ENCODE results near the gene HOXB6.

The HOXB6 gene

DNA sequence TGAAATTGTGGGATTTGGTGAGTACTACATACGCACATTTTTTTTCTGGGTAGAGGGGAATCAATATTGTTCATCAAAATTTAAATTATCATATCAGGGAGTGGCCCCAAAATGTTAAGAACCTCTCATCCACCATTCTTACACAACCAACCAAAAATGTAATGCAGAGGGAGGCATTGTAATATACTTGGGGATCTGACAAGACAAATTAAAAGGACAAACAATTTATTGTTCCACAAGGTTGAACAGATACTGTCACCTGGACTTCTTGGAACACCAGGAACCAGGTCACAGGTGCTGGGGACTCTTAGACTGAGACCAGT is 36.0 kb upstream of the HOXB6 start:
- Mint-ChIP-seq H3K27ac (no peak overlapping the region), H3K9me3 (no peaks in the 10 kb centered on the region), H3K4me3 (no peak overlapping the region), H3K27me3 (peaks cover 78 to 79% of the 10 kb centered on the region in 2 donors), H3K36me3 (peaks cover 2 to 7% of the 10 kb centered on the region in 2 donors), H3K4me1 (peaks cover 14 to 28% of the 10 kb centered on the region in 2 donors)
- ATAC-seq (replicated peaks) (no peak), DNase-seq (no peak)

GRCh38 chr17:48639982-48640857 is 35.4 kb upstream of the HOXB6 start:
- no peak for DNase-seq
- Mint-ChIP-seq H3K27ac (no peak overlapping the region), H3K9me3 (no peaks in the 10 kb centered on the region), H3K36me3 (peaks cover 2 to 7% of the 10 kb centered on the region in 2 donors), H3K4me1 (peaks cover 14 to 28% of the 10 kb centered on the region in 2 donors), H3K27me3 (peaks cover 79% of the 10 kb centered on the region in 2 donors), H3K4me3 (no peak overlapping the region)
- ATAC-seq (replicated peaks), result no peak

DNA sequence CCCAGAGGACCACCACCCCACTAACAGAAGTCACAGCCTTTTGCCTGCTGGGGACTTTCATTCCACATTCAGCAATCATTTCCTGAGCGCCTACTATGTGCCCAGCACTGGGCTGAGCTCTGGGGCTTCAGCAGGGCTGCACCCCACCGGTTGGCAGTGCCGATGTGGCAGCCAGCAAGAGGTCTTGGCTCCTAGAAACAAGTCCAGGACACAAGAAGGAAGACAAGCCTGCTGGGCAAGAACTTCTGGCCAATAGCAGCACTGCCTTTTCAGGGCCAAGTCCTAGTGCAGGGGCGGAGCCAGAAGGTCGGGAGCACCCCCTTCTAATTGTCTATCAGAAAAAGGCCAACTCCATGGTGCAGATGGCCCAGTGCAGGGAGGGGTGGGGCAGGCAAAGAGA is 34.4 kb upstream of the HOXB6 start:
- ATAC-seq (replicated peaks), result no peak
- Mint-ChIP-seq H3K27ac (no peak overlapping the region), H3K4me3 (no peak overlapping the region), H3K9me3 (no peaks in the 10 kb centered on the region), H3K36me3 (peaks cover 2 to 7% of the 10 kb centered on the region in 2 donors), H3K27me3 (peaks cover 79 to 81% of the 10 kb centered on the region in 2 donors), H3K4me1 (peaks cover 14 to 28% of the 10 kb centered on the region in 2 donors)
- no peak for DNase-seq

GRCh38 chr17:48637323-48638260 is 32.8 kb upstream of the HOXB6 start:
- H3K36me3 Mint-ChIP-seq, result peaks cover 2 to 7% of the 10 kb centered on the region in 2 donors
- H3K27me3 Mint-ChIP-seq, result peaks cover 79 to 82% of the 10 kb centered on the region in 2 donors
- no peaks in the 10 kb centered on the region for H3K9me3 Mint-ChIP-seq
- H3K4me3 Mint-ChIP-seq, result no peak overlapping the region
- ATAC-seq (replicated peaks) (no peak), DNase-seq (no peak)
- H3K4me1 Mint-ChIP-seq, result peaks cover 14 to 25% of the 10 kb centered on the region in 2 donors
- H3K27ac Mint-ChIP-seq, result no peak overlapping the region

DNA sequence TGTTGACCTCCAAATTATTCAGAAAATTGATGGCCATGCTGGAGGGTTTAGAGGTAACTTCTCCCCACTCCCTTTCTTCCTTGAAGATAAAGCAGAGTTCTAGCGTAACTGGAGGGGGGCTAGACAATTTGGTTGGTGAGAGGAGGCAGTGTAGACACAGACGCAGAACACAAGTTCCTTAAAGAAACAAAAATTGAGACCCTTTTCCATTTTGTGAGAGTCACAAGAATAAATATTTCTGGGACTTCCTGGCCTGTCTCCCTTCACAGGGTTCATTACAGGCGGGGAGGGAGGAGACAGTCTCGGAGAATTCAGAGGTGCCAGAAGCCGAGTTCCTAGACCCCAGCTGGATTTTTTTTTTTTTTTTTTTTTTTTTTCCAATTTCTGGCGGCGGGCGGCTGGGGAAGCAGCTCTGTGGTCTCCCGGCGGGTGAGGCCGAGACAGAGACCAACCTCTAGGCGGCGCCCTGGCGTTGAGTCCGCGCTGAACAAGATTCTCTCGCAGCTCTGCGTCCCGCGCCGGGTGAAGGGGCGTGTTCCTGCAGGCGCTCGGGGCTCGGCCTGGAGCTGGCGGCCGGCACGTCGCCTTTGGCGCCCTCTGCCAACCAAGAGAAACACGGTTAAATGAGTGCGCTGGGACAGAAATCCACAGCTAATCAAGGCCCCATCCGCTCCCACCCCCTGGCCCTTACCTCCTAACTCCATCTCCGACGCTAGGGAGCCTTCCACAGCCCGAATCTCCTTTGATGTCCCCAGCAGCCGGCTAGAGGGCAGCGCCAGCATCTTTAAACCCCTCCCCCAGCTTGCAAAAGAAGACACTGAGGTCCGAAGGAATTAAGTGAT is 31.6 kb upstream of the HOXB6 start:
- peak overlapping the region in 1 of 2 donors; percentile 25 for H3K4me3 Mint-ChIP-seq
- peak; percentile 59 for DNase-seq

GRCh38 chr17:48634493-48635208 is 29.9 kb upstream of the HOXB6 start:
- H3K4me3 Mint-ChIP-seq, result peak overlapping the region in 1 of 2 donors; percentile 75
- H3K4me1 Mint-ChIP-seq, result peaks cover 3 to 10% of the 10 kb centered on the region in 2 donors
- H3K27me3 Mint-ChIP-seq, result peaks cover 81 to 87% of the 10 kb centered on the region in 2 donors
- H3K9me3 Mint-ChIP-seq, result no peaks in the 10 kb centered on the region
- DNase-seq, result no peak
- H3K36me3 Mint-ChIP-seq, result peaks cover 0 to 2% of the 10 kb centered on the region in 2 donors
- peak overlapping the region; percentile 42 for H3K27ac Mint-ChIP-seq
- ATAC-seq (replicated peaks), result no peak

More for the DNA sequence above, 31.6 kb upstream of the HOXB6 start:
- H3K27me3 Mint-ChIP-seq, result peaks cover 77 to 82% of the 10 kb centered on the region in 2 donors
- peak overlapping the region; percentile 71 for H3K27ac Mint-ChIP-seq
- ATAC-seq (replicated peaks), result peak; percentile 65 to 82
- no peaks in the 10 kb centered on the region for H3K9me3 Mint-ChIP-seq
- peaks cover 2% of the 10 kb centered on the region in 2 donors for H3K36me3 Mint-ChIP-seq
- peaks cover 6 to 13% of the 10 kb centered on the region in 2 donors for H3K4me1 Mint-ChIP-seq

- H3K36me3 Mint-ChIP-seq, result peaks cover 0 to 2% of the 10 kb centered on the region in 2 donors
- H3K4me3 Mint-ChIP-seq, result no peak overlapping the region
- no peaks in the 10 kb centered on the region for H3K9me3 Mint-ChIP-seq
- DNase-seq (no peak), ATAC-seq (replicated peaks) (no peak)
- H3K27me3 Mint-ChIP-seq, result peaks cover 86 to 97% of the 10 kb centered on the region in 2 donors
- no peak overlapping the region for H3K27ac Mint-ChIP-seq
- H3K4me1 Mint-ChIP-seq, result peaks cover 3 to 10% of the 10 kb centered on the region in 2 donors
These were observed 28.5 kb upstream of the HOXB6 start for GRCh38 chr17:48633266-48633677.

- H3K27ac Mint-ChIP-seq, result no peak overlapping the region
- ATAC-seq (replicated peaks), result no peak
These were observed 27.9 kb upstream of the HOXB6 start for GRCh38 chr17:48632579-48633265.

GRCh38 chr17:48631693-48632578 is 27.1 kb upstream of the HOXB6 start:
- Mint-ChIP-seq H3K36me3 (peaks cover 0 to 2% of the 10 kb centered on the region in 2 donors), H3K4me1 (peaks cover 3 to 11% of the 10 kb centered on the region in 2 donors), H3K27ac (no peak overlapping the region), H3K27me3 (peaks cover 84 to 97% of the 10 kb centered on the region in 2 donors), H3K9me3 (no peaks in the 10 kb centered on the region), H3K4me3 (no peak overlapping the region)
- DNase-seq (no peak), ATAC-seq (replicated peaks) (no peak)

More at GRCh38 chr17:48632579-48633265, 27.9 kb upstream of the HOXB6 start:
- Mint-ChIP-seq H3K4me1 (peaks cover 3 to 10% of the 10 kb centered on the region in 2 donors), H3K9me3 (no peaks in the 10 kb centered on the region), H3K27me3 (peaks cover 88 to 97% of the 10 kb centered on the region in 2 donors), H3K4me3 (peak overlapping the region; percentile 3 to 31), H3K36me3 (peaks cover 0 to 2% of the 10 kb centered on the region in 2 donors)
- DNase-seq, result no peak

DNA sequence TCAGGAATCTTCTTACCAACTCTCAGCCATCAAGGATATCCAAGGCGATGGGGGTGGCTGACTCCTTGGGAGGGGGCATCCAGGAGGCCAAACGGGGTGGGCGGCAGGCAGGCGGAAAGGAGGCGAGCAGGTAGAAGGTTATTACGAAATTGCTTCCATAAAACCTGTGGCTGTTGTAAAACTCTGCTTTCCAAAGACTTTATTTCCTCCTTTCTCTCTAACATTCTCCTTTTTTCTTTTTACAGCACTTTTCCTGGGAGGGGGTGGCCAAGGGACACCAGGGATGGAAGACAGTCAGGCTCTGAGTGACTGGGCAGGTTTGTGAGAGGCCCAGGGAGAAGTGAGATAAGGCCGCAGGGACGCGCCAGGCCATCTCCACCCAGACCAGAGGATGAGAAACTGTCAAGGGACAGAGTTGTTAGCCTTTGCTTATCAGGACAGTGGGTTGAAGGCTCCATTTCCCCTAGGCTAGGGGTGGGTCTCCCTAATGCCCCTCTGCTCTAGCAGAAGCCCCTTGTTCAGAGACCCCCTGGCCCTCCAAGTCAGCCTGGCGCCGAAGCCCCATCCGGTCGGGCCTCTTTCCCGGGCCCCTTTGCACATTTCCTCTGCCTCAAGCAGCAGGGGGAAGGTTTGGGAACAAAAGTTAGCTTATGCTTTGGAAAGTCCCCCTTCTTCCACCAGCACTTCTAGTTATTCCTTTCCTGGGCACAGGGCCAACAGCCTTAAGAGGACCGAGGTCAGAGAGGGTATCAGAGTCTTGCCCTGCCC is 26.3 kb upstream of the HOXB6 start:
- Mint-ChIP-seq H3K9me3 (no peaks in the 10 kb centered on the region), H3K4me3 (no peak overlapping the region), H3K27ac (no peak overlapping the region), H3K36me3 (no peaks in the 10 kb centered on the region), H3K27me3 (peaks cover 87 to 97% of the 10 kb centered on the region in 2 donors), H3K4me1 (peaks cover 5 to 11% of the 10 kb centered on the region in 2 donors)
- DNase-seq, result no peak
- no peak for ATAC-seq (replicated peaks)

All from stimulated activated naive B cell treated with anti-CD40 and anti-IgM and Interleukin-4, amounts not matched to agents 10 μg/mL and 1 μg/mL and 100 μg/mL, for 72 hours (primary cell).